Upper lobe of left lung (tissue), 6 donors: ENCODE results near the gene DIP2A. TPM values are rescaled to one million over a fixed set of nuclear protein-coding genes. Genes with fewer than 3 reads are reported as not detected.

Source experiments
- ATAC-seq, 2 donors: fragments of 200-7000 bp; cut with Tn5 transposase; one replicate each; pipeline ENCODE4 v1.9.1; 2022; ENCODE audit warnings: mild to moderate bottlenecking in 2 of 2, moderate library complexity in 2 of 2; ENCODE audit not compliant: low FRiP score in 2 of 2
- DNase-seq, 2 donors: peaks; one replicate each; pipeline ENCODE4 v3.0.0-alpha.2; 2019 to 2020
- H3K27ac ChIP-seq, 4 donors: fragments of 200-600 bp; sonication (generic); one replicate each; pipeline ENCODE4 v1.5.1; 2016 to 2019
- H3K27me3 ChIP-seq, 4 donors: fragments of 200-600 bp; sonication (generic); one replicate each; pipeline ENCODE4 v1.5.1; 2017 to 2019
- H3K36me3 ChIP-seq, 4 donors: fragments of 200-600 bp; sonication (generic); one replicate each; pipeline ENCODE4 v1.5.1; 2016 to 2019
- H3K4me1 ChIP-seq, 4 donors: fragments of 200-600 bp; sonication (generic); one replicate each; pipeline ENCODE4 v1.5.1; 2018 to 2019
- H3K4me3 ChIP-seq, 4 donors: fragments of 200-600 bp; sonication (generic); one replicate each; pipeline ENCODE4 v1.5.1; 2017 to 2019; ENCODE audit warnings: mild to moderate bottlenecking in 2 of 4, moderate library complexity in 1 of 4
- H3K9me3 ChIP-seq, 4 donors: fragments of 200-600 bp; sonication (generic); one replicate each; pipeline ENCODE4 v1.5.1; 2018 to 2019
- CTCF ChIP-seq, 6 experiments: fragments of 450-650 bp in 4 of 6; fragments of 200-600 bp in 2 of 6; sonication (generic) in 2 of 6; IDR thresholded peaks; one replicate each; pipeline ENCODE4 v1.5.1; 2016 to 2019; ENCODE audit warnings: antibody characterized with exemption in 6 of 6
- EP300 ChIP-seq, 4 donors: sonication (generic); formaldehyde crosslinking; IDR thresholded peaks; one replicate each; pipeline ENCODE4 v1.5.1; 2017; ENCODE audit warnings: antibody characterized with exemption in 4 of 4, control low read depth in 2 of 4
- POLR2A ChIP-seq, 4 donors: fragments of 450-650 bp; IDR thresholded peaks; one replicate each; pipeline ENCODE4 v1.5.1; 2016 to 2017; ENCODE audit warnings: antibody characterized with exemption in 4 of 4, mild to moderate bottlenecking in 2 of 4
- POLR2AphosphoS5 ChIP-seq, 2 donors: sonication (generic); formaldehyde crosslinking; IDR thresholded peaks; one replicate each; pipeline ENCODE4 v1.5.1; 2017; ENCODE audit warnings: antibody characterized with exemption in 2 of 2
- WGBS, 2 donors: methylation state at CpG; one replicate each; pipeline ENCODE4 v1.1.5; 2017 to 2018; 5-methylcytosine and 5-hydroxymethylcytosine counted together
- total RNA-seq, 6 donors: library from RNA; depleted of rRNA in 4 of 6; stranded (reverse); fragments of >200 nt in 4 of 6; gene quantifications; one replicate each; pipeline versions ENCODE4 v1.1.0 to v1.2.1, GENCODE V29; 2016 to 2021
- donor health status: DM: no; HTN: no; CAD: no; lungs with moderate emphysema.
- donor health status: DM: no; HTN: yes; CAD: no; lungs with severe emphysema.

Gene DIP2A
- total RNA-seq, 6 donors from 2014 or later, result 22.6 to 144 (median 43.0) TPM

GRCh38 chr21:46585191-46585953 is 126.7 kb downstream of the DIP2A start:
- TF ChIP-seq EP300 (IDR thresholded peaks at IDR 0.05), result no peak
- Histone ChIP-seq H3K27me3 (no peaks in the 10 kb centered on the region), H3K36me3 (peaks cover 0 to 7% (median 3%) of the 10 kb centered on the region in 4 donors), H3K27ac (no peak overlapping the region), H3K4me3 (no peak overlapping the region), H3K9me3 (peaks cover 0 to 21% (median 0%) of the 10 kb centered on the region in 4 donors), H3K4me1 (no peaks in the 10 kb centered on the region)
- WGBS, 2 donors, result 78 to 83% methylated on average over 7 of the region's 7 CpGs
- DNase-seq (no peak), ATAC-seq (no peak)

GRCh38 chr21:46594276-46594675 is 135.6 kb downstream of the DIP2A start:
- no peaks in the 10 kb centered on the region for H3K36me3 ChIP-seq
- H3K27me3 ChIP-seq, result no peaks in the 10 kb centered on the region
- WGBS, 2 donors, result 90 to 92% methylated on average over 8 of the region's 8 CpGs
- DNase-seq, result no peak
- ATAC-seq, result no peak
- no peak overlapping the region for H3K4me3 ChIP-seq
- H3K4me1 ChIP-seq, result peaks cover 5 to 9% (median 6%) of the 10 kb centered on the region in 4 donors
- no peak overlapping the region for H3K27ac ChIP-seq
- peaks cover 0 to 43% (median 11%) of the 10 kb centered on the region in 4 donors for H3K9me3 ChIP-seq
- TF ChIP-seq POLR2A (IDR thresholded peaks at IDR 0.05) (no peak), CTCF (IDR thresholded peaks at IDR 0.05) (no peak), EP300 (IDR thresholded peaks at IDR 0.05) (no peak), POLR2AphosphoS5 (IDR thresholded peaks at IDR 0.05) (no peak)

GRCh38 chr21:46596201-46596600 is 137.5 kb downstream of the DIP2A start:
- H3K36me3 ChIP-seq, result no peaks in the 10 kb centered on the region
- ATAC-seq, result peak in 1 of 2 donors; percentile 28
- no peak overlapping the region for H3K4me3 ChIP-seq
- DNase-seq, result no peak
- H3K27me3 ChIP-seq, result no peaks in the 10 kb centered on the region
- H3K9me3 ChIP-seq, result peaks cover 0 to 25% (median 11%) of the 10 kb centered on the region in 4 donors
- peaks cover 5 to 9% (median 6%) of the 10 kb centered on the region in 4 donors for H3K4me1 ChIP-seq
- WGBS, 2 donors, result 100% methylated on average over 1 of the region's 1 CpG; no CpG with 5 or more reads in 1 of the 2 donors
- no peak overlapping the region for H3K27ac ChIP-seq
- TF ChIP-seq EP300 (IDR thresholded peaks at IDR 0.05) (no peak), CTCF (IDR thresholded peaks at IDR 0.05) (no peak), POLR2AphosphoS5 (IDR thresholded peaks at IDR 0.05) (no peak), POLR2A (IDR thresholded peaks at IDR 0.05) (no peak)

GRCh38 chr21:46597031-46597430 is 138.3 kb downstream of the DIP2A start:
- no peak overlapping the region for H3K27ac ChIP-seq
- WGBS, 2 donors, result 97% methylated on average over 8 of the region's 8 CpGs; no CpG with 5 or more reads in 1 of the 2 donors
- peak in 1 of 2 donors; percentile 33 for DNase-seq

More at GRCh38 chr21:46597031-46597430, 138.3 kb downstream of the DIP2A start:
- H3K36me3 ChIP-seq, result no peaks in the 10 kb centered on the region
- TF ChIP-seq POLR2AphosphoS5 (IDR thresholded peaks at IDR 0.05), result no peak
- no peak for TF ChIP-seq CTCF (IDR thresholded peaks at IDR 0.05)
- H3K27me3 ChIP-seq, result no peaks in the 10 kb centered on the region
- peaks cover 5 to 9% (median 6%) of the 10 kb centered on the region in 4 donors for H3K4me1 ChIP-seq
- peaks cover 0 to 22% (median 11%) of the 10 kb centered on the region in 4 donors for H3K9me3 ChIP-seq
- no peak for ATAC-seq
- no peak overlapping the region for H3K4me3 ChIP-seq
